T-helper 2 cell treated with Interferon-gamma antibody and Interleukin-4, amounts not matched to agents 5 μg/mL and 100 μg/mL, for 36 hours (primary cell): ENCODE results near the gene GDF10.

Experiments used
- DNase-seq: peaks from one replicate; pipeline ENCODE4 v3.0.0; 2021; ENCODE audit warnings: low spot score
- H3K27ac Mint-ChIP-seq: one replicate; pipeline ENCODE4 v1.8.0; 2021; ENCODE audit warnings: mild to moderate bottlenecking, mixed read lengths
- H3K27me3 Mint-ChIP-seq: one replicate; pipeline ENCODE4 v1.8.0; 2021; ENCODE audit warnings: low read depth, mixed read lengths
- H3K36me3 Mint-ChIP-seq: one replicate; pipeline ENCODE4 v1.8.0; 2021; ENCODE audit warnings: low read depth, mixed read lengths
- H3K4me1 Mint-ChIP-seq: one replicate; pipeline ENCODE4 v1.8.0; 2021; ENCODE audit warnings: low read depth, mixed read lengths
- H3K4me3 Mint-ChIP-seq: one replicate; pipeline ENCODE4 v1.8.0; 2022; ENCODE audit warnings: mild to moderate bottlenecking, moderate library complexity, mixed read lengths
- H3K9me3 Mint-ChIP-seq: one replicate; pipeline ENCODE4 v1.8.0; 2021; ENCODE audit warnings: mixed read lengths

The GDF10 gene

DNA sequence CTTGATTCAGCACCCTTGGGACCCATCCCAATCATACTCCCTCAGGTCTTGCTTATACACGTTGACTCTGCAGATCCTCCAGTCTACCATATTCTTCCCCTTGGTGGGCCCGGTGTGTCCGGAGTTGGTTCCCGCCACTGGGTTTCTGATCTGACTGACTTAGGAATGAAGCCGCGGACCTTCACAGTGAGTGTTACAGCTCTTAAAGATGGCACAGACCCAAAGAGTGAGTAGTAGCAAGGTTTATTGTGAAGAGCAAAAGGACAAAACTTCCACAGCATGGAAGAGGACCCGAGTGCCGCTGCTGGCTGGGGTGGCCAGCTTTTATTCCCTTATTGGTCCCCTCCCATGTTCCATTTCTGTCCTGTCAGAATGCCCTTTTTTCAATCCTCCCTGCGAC, 5.9 kb upstream of the GDF10 start:
- Mint-ChIP-seq H3K4me3 (no peak overlapping the region), H3K36me3 (no peaks in the 10 kb centered on the region), H3K27me3 (peaks cover 28% of the 10 kb centered on the region), H3K9me3 (no peaks in the 10 kb centered on the region), H3K27ac (no peak overlapping the region), H3K4me1 (no peaks in the 10 kb centered on the region)
- no peak for DNase-seq

DNA sequence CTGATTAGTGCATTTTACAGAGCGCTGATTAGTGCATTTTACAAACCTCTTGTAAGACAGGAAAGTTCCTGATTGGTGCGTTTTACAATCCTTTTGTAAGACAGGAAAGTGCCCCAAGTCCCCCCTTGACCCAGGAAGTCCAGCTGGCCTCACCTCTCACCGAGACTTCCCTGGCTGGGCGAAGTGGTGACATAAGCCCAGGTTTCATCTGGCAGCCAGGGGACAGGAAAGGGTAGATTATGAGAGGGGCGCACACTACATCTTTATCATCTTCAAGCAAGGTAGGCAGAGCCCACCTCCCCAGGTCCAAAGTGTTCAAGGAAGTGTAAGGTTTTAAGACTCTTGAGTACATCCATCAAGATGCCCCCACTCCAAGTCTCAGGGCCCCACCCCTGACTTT, 5.5 kb upstream of the GDF10 start:
- H3K27ac Mint-ChIP-seq, result no peak overlapping the region
- no peaks in the 10 kb centered on the region for H3K9me3 Mint-ChIP-seq
- no peaks in the 10 kb centered on the region for H3K4me1 Mint-ChIP-seq
- H3K27me3 Mint-ChIP-seq, result peaks cover 32% of the 10 kb centered on the region
- no peak for DNase-seq
- no peaks in the 10 kb centered on the region for H3K36me3 Mint-ChIP-seq
- H3K4me3 Mint-ChIP-seq, result no peak overlapping the region

GRCh38 chr10:47295411-47295810, 4.6 kb upstream of the GDF10 start:
- Mint-ChIP-seq H3K27ac (no peak overlapping the region), H3K9me3 (no peaks in the 10 kb centered on the region), H3K27me3 (peaks cover 35% of the 10 kb centered on the region), H3K36me3 (no peaks in the 10 kb centered on the region), H3K4me3 (no peak overlapping the region), H3K4me1 (no peaks in the 10 kb centered on the region)
- no peak for DNase-seq

GRCh38 chr10:47296156-47296894, 3.7 kb upstream of the GDF10 start:
- Mint-ChIP-seq H3K27ac (no peak overlapping the region), H3K4me3 (no peak overlapping the region), H3K27me3 (peaks cover 41% of the 10 kb centered on the region), H3K4me1 (peaks cover 3% of the 10 kb centered on the region), H3K36me3 (no peaks in the 10 kb centered on the region), H3K9me3 (no peaks in the 10 kb centered on the region)
- no peak for DNase-seq

DNA sequence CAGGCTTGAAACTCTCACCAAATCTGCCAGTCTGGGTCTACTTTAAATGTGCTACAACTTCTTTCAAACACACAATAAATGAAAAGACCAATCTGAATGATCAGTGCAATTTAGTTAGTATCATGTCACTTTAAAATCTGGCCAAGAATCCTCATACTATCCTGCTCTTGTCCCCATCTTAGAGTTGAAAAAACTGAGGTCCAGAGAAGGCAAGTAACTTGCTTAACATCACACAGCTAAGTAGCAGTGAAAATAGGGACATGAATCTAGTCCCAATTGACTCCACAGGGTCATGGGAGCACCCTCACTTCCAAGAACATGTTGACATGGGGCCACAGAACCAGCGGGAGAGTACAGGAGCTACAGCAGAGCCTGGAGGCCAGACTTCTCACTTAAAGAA, 3.1 kb upstream of the GDF10 start:
- Mint-ChIP-seq H3K27me3 (peaks cover 45% of the 10 kb centered on the region), H3K27ac (no peak overlapping the region), H3K4me3 (no peak overlapping the region), H3K36me3 (no peaks in the 10 kb centered on the region), H3K9me3 (no peaks in the 10 kb centered on the region), H3K4me1 (peaks cover 3% of the 10 kb centered on the region)
- DNase-seq, result no peak

GRCh38 chr10:47297866-47298540, 2.0 kb upstream of the GDF10 start:
- peaks cover 3% of the 10 kb centered on the region for H3K4me1 Mint-ChIP-seq
- DNase-seq, result no peak
- H3K4me3 Mint-ChIP-seq, result no peak overlapping the region
- H3K36me3 Mint-ChIP-seq, result no peaks in the 10 kb centered on the region
- peaks cover 50% of the 10 kb centered on the region for H3K27me3 Mint-ChIP-seq
- H3K9me3 Mint-ChIP-seq, result no peaks in the 10 kb centered on the region
- no peak overlapping the region for H3K27ac Mint-ChIP-seq

DNA sequence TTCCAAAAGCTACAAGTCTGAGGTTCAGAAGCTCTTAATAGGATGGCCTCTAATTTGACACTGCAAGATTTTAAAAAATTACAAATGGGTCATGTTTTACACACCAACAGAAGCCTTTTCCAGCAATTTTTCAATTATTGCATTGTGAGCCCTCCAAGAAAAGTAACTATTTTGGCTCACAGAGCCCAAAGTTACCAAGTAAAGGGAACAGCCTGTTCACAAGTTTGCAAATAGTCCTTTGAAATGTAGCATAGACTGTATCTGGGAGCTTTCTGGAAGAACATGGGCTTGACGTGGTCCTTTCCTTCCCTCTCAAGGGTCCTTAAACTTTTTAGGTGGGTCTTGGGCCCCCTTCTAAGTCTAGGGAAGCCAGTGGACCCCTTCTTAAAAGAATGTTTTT, 1.3 kb upstream of the GDF10 start:
- peaks cover 3% of the 10 kb centered on the region for H3K4me1 Mint-ChIP-seq
- H3K4me3 Mint-ChIP-seq, result no peak overlapping the region
- H3K27ac Mint-ChIP-seq, result no peak overlapping the region
- H3K9me3 Mint-ChIP-seq, result no peaks in the 10 kb centered on the region
- H3K36me3 Mint-ChIP-seq, result no peaks in the 10 kb centered on the region
- DNase-seq, result no peak
- peaks cover 53% of the 10 kb centered on the region for H3K27me3 Mint-ChIP-seq

GRCh38 chr10:47300429-47300931, 483 bp downstream of the GDF10 start:
- H3K4me1 Mint-ChIP-seq, result peaks cover 3% of the 10 kb centered on the region
- H3K4me3 Mint-ChIP-seq, result peak overlapping the region; percentile 58
- H3K9me3 Mint-ChIP-seq, result no peaks in the 10 kb centered on the region
- H3K36me3 Mint-ChIP-seq, result no peaks in the 10 kb centered on the region
- peaks cover 53% of the 10 kb centered on the region for H3K27me3 Mint-ChIP-seq
- DNase-seq, result no peak
- H3K27ac Mint-ChIP-seq, result no peak overlapping the region

DNA sequence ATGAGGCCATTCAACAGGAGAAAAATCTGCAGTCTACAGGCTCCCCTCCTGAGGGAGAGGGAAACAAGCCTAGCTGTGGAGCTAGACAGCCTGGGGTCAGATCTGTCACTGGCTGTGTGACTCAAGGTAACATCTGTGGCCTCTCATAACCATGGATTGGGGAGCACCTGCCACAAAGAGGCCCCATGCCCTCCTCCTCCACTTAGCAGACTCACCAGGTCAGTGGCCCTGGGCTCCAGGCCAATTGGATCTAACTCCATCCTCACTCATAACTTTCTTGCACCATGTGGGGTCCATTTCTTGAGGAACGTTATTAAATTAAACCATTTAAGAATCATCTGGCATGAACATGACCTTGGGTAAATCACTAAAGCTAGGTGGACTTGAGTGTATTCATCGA, 1.8 kb downstream of the GDF10 start:
- DNase-seq, result no peak
- H3K27me3 Mint-ChIP-seq, result peaks cover 43% of the 10 kb centered on the region
- no peaks in the 10 kb centered on the region for H3K36me3 Mint-ChIP-seq
- no peak overlapping the region for H3K27ac Mint-ChIP-seq
- H3K4me3 Mint-ChIP-seq, result no peak overlapping the region
- H3K9me3 Mint-ChIP-seq, result no peaks in the 10 kb centered on the region
- H3K4me1 Mint-ChIP-seq, result peaks cover 3% of the 10 kb centered on the region

- Mint-ChIP-seq H3K9me3 (no peaks in the 10 kb centered on the region), H3K4me3 (no peak overlapping the region), H3K36me3 (no peaks in the 10 kb centered on the region), H3K27ac (no peak overlapping the region), H3K27me3 (peaks cover 31% of the 10 kb centered on the region), H3K4me1 (peaks cover 5% of the 10 kb centered on the region)
- no peak for DNase-seq
These were observed 3.1 kb downstream of the GDF10 start for GRCh38 chr10:47303105-47303504.

GRCh38 chr10:47303866-47304265, 3.9 kb downstream of the GDF10 start:
- peaks cover 5% of the 10 kb centered on the region for H3K4me1 Mint-ChIP-seq
- no peak overlapping the region for H3K27ac Mint-ChIP-seq
- no peak overlapping the region for H3K4me3 Mint-ChIP-seq
- H3K9me3 Mint-ChIP-seq, result no peaks in the 10 kb centered on the region
- H3K27me3 Mint-ChIP-seq, result peaks cover 26% of the 10 kb centered on the region
- H3K36me3 Mint-ChIP-seq, result no peaks in the 10 kb centered on the region
- no peak for DNase-seq

- H3K4me1 Mint-ChIP-seq, result peaks cover 5% of the 10 kb centered on the region
- peaks cover 18% of the 10 kb centered on the region for H3K27me3 Mint-ChIP-seq
- H3K36me3 Mint-ChIP-seq, result no peaks in the 10 kb centered on the region
- H3K27ac Mint-ChIP-seq, result no peak overlapping the region
- DNase-seq, result no peak
- no peaks in the 10 kb centered on the region for H3K9me3 Mint-ChIP-seq
- H3K4me3 Mint-ChIP-seq, result no peak overlapping the region
These were observed 5.6 kb downstream of the GDF10 start for GRCh38 chr10:47305566-47305965.

- Mint-ChIP-seq H3K9me3 (no peaks in the 10 kb centered on the region), H3K27me3 (peaks cover 11% of the 10 kb centered on the region), H3K4me3 (no peak overlapping the region), H3K36me3 (no peaks in the 10 kb centered on the region), H3K27ac (no peak overlapping the region), H3K4me1 (peaks cover 12% of the 10 kb centered on the region)
- no peak for DNase-seq
These were observed 6.6 kb downstream of the GDF10 start for GRCh38 chr10:47306387-47307210.

DNA sequence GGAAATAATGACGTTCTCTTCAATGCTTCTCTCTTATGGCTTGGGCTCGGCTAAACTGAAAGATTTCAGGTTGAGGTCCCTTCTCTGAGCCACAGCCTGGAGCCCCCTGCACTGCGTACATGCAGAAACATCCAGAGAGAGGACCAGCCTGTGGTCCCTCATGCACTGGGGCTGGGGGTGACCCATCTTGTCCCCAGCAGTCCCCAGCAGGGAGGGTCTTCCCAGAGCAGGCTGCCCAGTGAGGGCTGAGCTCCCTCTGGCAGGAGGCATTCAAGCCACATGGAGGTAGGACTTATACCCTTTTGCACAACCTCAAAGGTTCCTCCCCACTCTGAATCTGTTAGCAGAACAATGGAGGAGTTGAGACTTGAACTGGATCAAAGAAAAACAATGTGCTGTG, 7.4 kb downstream of the GDF10 start:
- Mint-ChIP-seq H3K36me3 (no peaks in the 10 kb centered on the region), H3K27me3 (peaks cover 4% of the 10 kb centered on the region), H3K4me3 (no peak overlapping the region), H3K4me1 (peaks cover 19% of the 10 kb centered on the region), H3K27ac (no peak overlapping the region), H3K9me3 (no peaks in the 10 kb centered on the region)
- no peak for DNase-seq
